Type B pancreatic cell (in vitro differentiated cells): ENCODE measurements around the gene CMYA5. TPM values are rescaled to one million over a fixed set of nuclear protein-coding genes. Genes with fewer than 3 reads are reported as not detected.

ENCODE experiments used
- DNase-seq: peaks from one replicate; pipeline ENCODE4 v3.0.0; 2021; ENCODE audit warnings: mixed read lengths; ENCODE audit not compliant: unreplicated experiment; ENCODE audit errors: extremely low spot score
- H3K27ac Mint-ChIP-seq: 2 replicates; pipeline ENCODE4 v1.8.0; 2021; ENCODE audit warnings: mild to moderate bottlenecking, mixed read lengths
- H3K27me3 Mint-ChIP-seq: 2 replicates; pipeline ENCODE4 v1.8.0; 2021; ENCODE audit warnings: mixed read lengths
- H3K36me3 Mint-ChIP-seq: 2 replicates; pipeline ENCODE4 v1.8.0; 2021; ENCODE audit warnings: mixed read lengths
- H3K4me1 Mint-ChIP-seq: one replicate; pipeline ENCODE4 v1.8.0; 2021; ENCODE audit warnings: mixed read lengths; ENCODE audit not compliant: unreplicated experiment
- H3K4me3 Mint-ChIP-seq: 2 replicates; pipeline ENCODE4 v1.8.0; 2021; ENCODE audit warnings: mild to moderate bottlenecking, mixed read lengths
- H3K9me3 Mint-ChIP-seq: 2 replicates; pipeline ENCODE4 v1.8.0; 2021; ENCODE audit warnings: mixed read lengths
- CTCF ChIP-seq: fragments of 200-600 bp; sonication (generic); conservative IDR thresholded peaks from 2 replicates; pipeline ENCODE4 v1.5.0; 2021; ENCODE audit warnings: antibody characterized with exemption, mild to moderate bottlenecking
- total RNA-seq: library from RNA; stranded (reverse); gene quantifications from 2 replicates; pipeline ENCODE4 v1.2.1, GENCODE V29; 2021; ENCODE audit warnings: low replicate concordance

CMYA5 gene
- total RNA-seq, 1 donor from 2014 or later, result 1.4 TPM

DNA sequence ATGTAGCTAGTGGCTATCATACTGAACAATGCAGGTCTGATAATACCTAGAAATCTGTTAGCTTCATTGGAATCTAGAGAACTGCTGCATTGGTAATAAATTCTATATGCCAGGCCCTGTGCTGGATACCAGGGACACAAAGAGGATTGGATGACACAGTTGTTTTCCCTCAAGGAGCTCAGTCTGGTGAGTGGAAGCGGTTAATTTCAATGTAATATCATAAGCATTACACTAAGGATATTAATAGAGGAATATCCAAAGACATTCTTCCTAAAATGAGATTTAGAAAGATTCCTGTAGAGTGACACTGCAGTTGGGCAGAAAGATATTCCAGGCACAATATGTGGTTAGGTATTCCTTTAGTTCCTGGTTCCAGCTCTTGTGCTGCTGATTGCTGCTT lies 5.9 kb downstream of the CMYA5 start:
- Mint-ChIP-seq H3K27ac (no peak overlapping the region), H3K4me3 (no peak overlapping the region), H3K4me1 (no peaks in the 10 kb centered on the region), H3K36me3 (peaks cover 5% of the 10 kb centered on the region), H3K27me3 (peaks cover 3% of the 10 kb centered on the region), H3K9me3 (peaks cover 3% of the 10 kb centered on the region)
- no peak for DNase-seq
- no peak for TF ChIP-seq CTCF

DNA sequence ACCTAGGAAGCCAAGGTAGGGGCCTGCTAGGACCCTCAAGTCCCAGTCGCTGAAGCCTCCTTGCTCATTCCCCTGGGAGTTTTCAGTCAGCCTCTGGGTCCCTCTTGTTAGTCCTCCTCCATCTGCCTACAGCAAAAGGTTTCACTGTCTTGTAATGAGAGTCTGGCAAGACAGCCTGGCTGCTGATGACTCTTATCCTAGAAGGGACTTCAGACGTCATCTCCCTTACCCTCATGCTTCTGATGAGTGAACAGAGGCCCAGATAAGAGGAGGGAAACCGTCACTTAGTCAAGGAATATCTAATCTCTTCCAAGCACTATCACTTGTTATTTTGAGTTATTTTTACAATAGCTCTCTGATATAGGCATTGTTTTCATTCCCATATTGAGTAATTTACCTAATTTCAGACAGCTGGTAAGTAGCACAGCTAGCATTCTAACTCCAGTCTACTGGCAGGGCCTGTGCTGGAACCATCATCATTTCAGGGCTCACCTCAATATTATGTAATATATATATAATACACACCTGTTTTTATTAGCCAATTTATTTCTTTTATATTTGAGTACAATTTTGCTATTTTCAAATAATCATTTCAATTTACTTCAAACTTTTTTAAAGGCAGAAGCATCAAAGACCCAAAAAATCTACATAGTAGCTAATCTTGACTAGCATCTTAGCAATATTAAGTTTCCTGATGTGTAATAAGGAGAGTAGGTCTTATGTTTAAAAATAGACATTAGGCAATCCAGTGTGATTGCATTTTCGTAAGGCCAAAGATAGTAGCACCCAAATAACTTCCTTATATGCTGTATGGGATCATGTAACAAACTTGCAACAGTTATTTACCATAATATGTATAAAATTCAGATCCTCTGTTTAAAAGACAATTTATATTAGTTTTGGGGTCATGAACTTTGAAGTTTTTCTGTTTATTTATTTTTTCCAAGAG lies 7.9 kb downstream of the CMYA5 start:
- Mint-ChIP-seq H3K4me3 (no peak overlapping the region), H3K27me3 (no peaks in the 10 kb centered on the region), H3K4me1 (no peaks in the 10 kb centered on the region), H3K27ac (no peak overlapping the region), H3K9me3 (peaks cover 6% of the 10 kb centered on the region), H3K36me3 (no peaks in the 10 kb centered on the region)
- TF ChIP-seq CTCF, result no peak
- no peak for DNase-seq

DNA sequence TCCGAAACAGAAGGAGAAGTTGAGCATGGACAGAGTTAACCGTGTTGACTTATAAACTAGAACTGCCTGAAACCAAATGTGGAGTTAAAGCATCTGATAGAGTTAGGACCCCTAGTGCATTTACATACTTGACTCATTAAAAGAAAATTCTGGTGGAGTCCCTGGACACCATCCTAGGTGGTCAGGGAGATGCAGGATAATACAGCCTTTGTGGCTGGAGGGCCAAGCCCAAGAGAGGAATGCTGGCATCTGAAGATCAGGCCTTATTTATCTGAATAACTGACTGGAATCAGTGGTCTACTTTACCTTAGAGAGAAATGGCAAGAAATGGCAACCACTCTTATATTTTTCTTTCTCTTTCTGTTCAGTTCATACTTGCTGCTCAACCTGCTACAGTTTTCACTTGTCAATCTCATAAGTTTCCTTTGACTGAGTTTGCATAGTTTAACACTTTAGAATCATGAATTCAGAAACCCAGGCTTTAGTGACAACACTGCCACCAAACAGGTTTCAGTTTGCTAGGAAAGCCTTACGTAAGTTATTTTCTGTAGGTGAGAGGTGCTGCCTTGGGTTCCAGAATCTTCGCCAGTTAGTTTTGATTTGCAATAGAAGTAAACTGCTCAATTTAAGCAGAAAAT lies 10.2 kb downstream of the CMYA5 start:
- Mint-ChIP-seq H3K9me3 (peaks cover 6% of the 10 kb centered on the region), H3K36me3 (no peaks in the 10 kb centered on the region), H3K27ac (peak overlapping the region; percentile 63), H3K27me3 (no peaks in the 10 kb centered on the region), H3K4me3 (no peak overlapping the region), H3K4me1 (no peaks in the 10 kb centered on the region)
- no peak for DNase-seq
- TF ChIP-seq CTCF, result no peak

GRCh38 chr5:79702606-79703380 lies 13.2 kb downstream of the CMYA5 start:
- Mint-ChIP-seq H3K27ac (no peak overlapping the region), H3K4me1 (no peaks in the 10 kb centered on the region), H3K27me3 (no peaks in the 10 kb centered on the region), H3K9me3 (peaks cover 19% of the 10 kb centered on the region), H3K4me3 (no peak overlapping the region), H3K36me3 (no peaks in the 10 kb centered on the region)
- DNase-seq, result no peak
- TF ChIP-seq CTCF, result peak; percentile 81

DNA sequence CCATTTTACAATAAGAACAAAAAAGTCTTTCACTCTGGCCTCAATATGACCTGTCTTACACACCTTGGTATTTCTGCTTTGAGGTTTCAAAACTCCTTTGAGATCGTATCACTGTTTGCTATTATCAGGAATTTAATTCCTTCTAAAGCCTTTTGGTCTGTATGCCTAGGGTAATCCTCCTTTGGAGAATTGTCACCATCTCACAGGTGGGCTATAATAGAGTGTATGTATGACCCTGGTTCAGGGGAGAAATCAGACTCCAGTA lies 13.7 kb downstream of the CMYA5 start:
- TF ChIP-seq CTCF, result no peak
- Mint-ChIP-seq H3K27me3 (no peaks in the 10 kb centered on the region), H3K36me3 (no peaks in the 10 kb centered on the region), H3K9me3 (peaks cover 19% of the 10 kb centered on the region), H3K4me1 (no peaks in the 10 kb centered on the region), H3K4me3 (no peak overlapping the region), H3K27ac (no peak overlapping the region)
- DNase-seq, result no peak
